AG04450 (cell line): ENCODE measurements around the gene GMIP. TPM values are rescaled to one million over a fixed set of nuclear protein-coding genes. Genes with fewer than 3 reads are reported as not detected.

Experiments
- CTCF ChIA-PET: fragments of 300-600, 350-600 bp; formaldehyde crosslinking; extraction: SDS; loops from one replicate; lab custom pipeline; 2022; ENCODE audit warnings: antibody characterized with exemption, inconsistent platforms; lab: Charles Lee
- POLR2A ChIA-PET: fragments of 350-600 bp; formaldehyde crosslinking; extraction: SDS; loops from one replicate; lab custom pipeline; 2021; ENCODE audit warnings: antibody characterized with exemption, inconsistent platforms; lab: Yijun Ruan, JAX
- DNase-seq: peaks from one replicate; pipeline ENCODE4 v3.0.0-alpha.2; 2011; ENCODE audit warnings: low read depth, low spot score
- H3K27ac ChIP-seq: one replicate; pipeline ENCODE4 v1.5.1; 2012; ENCODE audit warnings: low read depth, low read length, control low read depth
- H3K27me3 ChIP-seq: one replicate; pipeline ENCODE4 v1.6.0; 2012; ENCODE audit warnings: low read length; ENCODE audit not compliant: control insufficient read depth, insufficient read depth
- H3K4me3 ChIP-seq: 2 replicates; pipeline ENCODE4 v1.5.1; 2011; ENCODE audit warnings: mild to moderate bottlenecking, low read depth, low read length, control low read depth
- H3K9me3 ChIP-seq: 2 replicates; pipeline ENCODE4 v1.5.1; 2012; ENCODE audit warnings: low read length; ENCODE audit not compliant: control insufficient read depth, insufficient read depth
- polyA plus RNA-seq: library from polyadenylated mRNA; depleted of rRNA; stranded (reverse); fragments of >200 nt; gene quantifications from 2 replicates; pipeline ENCODE4 v1.2.3, GENCODE V29; 2011
- TF ChIP-seq, protein P1 (sequence below): IDR thresholded peaks from 2 replicates; pipeline ENCODE4 v1.5.1; 2011; ENCODE audit warnings: low read depth, low read length, control low read depth, inconsistent platforms

GMIP gene
- polyA plus RNA-seq, 1 experiment = 3.1 TPM

GRCh38 chr19:19653597-19654147 lies 10.2 kb upstream of the GMIP start:
- H3K27me3 ChIP-seq = no peaks in the 10 kb centered on the region
- ChIA-PET POLR2A (interaction anchor here (1.2 kb wide), 1 partner anchor 10 kb away, joined by 5 read pairs; the partner anchor contains the start of gene ATP13A1), CTCF (interaction anchor here (1.9 kb wide), 1 partner anchor 10 kb away, joined by 9 read pairs; the partner anchor contains the start of gene GMIP)

DNA sequence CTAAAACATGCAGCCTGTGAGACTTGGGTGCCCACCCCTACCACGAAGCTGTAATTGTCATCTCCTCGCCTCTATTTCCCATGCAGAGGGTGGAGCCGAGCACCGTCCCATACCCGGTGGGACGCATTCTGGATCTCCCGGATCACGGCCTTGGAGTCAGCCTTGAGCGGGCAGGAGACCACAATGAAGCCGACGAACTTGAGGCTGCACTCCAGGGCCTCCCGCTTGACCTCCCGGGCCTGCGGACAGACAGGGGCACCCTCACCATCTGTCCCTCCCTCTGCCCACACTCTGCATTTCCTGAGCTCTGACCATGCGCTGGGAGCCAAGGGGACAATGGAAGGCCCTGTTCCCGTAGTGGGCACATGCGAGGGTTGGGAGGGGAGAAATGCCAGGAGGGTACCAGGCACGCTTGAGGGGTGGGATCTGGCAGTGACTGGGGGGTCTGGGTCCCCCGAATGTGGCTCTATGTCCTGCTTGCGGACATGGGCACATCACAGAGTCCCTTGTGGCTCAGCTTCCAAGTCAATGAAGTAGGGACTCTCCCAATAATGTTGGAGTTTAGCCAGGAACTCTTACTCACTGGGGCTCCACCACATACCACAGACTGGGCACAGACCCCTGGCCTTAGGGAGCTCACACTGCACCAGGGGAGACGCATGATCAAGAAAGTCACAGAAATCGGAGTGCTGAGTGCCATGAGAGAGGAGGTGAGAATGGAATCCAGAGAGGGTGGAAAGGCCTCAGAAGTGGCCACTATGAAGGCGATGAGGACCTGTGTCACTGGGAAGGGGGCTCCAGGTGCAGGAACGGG lies 9.2 kb upstream of the GMIP start:
- ChIA-PET POLR2A (no interaction called here), CTCF (interaction anchor here (1.3 to 1.9 kb wide), 2 partner anchors 9 to 121 kb away, joined by 5 to 9 read pairs; partner anchors contain the start of gene GMIP)
- TF ChIP-seq, protein P1, sequence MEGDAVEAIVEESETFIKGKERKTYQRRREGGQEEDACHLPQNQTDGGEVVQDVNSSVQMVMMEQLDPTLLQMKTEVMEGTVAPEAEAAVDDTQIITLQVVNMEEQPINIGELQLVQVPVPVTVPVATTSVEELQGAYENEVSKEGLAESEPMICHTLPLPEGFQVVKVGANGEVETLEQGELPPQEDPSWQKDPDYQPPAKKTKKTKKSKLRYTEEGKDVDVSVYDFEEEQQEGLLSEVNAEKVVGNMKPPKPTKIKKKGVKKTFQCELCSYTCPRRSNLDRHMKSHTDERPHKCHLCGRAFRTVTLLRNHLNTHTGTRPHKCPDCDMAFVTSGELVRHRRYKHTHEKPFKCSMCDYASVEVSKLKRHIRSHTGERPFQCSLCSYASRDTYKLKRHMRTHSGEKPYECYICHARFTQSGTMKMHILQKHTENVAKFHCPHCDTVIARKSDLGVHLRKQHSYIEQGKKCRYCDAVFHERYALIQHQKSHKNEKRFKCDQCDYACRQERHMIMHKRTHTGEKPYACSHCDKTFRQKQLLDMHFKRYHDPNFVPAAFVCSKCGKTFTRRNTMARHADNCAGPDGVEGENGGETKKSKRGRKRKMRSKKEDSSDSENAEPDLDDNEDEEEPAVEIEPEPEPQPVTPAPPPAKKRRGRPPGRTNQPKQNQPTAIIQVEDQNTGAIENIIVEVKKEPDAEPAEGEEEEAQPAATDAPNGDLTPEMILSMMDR = no peak
- H3K4me3 ChIP-seq = no peak overlapping the region
- no peaks in the 10 kb centered on the region for H3K9me3 ChIP-seq
- DNase-seq = no peak
- no peaks in the 10 kb centered on the region for H3K27me3 ChIP-seq
- no peak overlapping the region for H3K27ac ChIP-seq

More at GRCh38 chr19:19653597-19654147, 10.2 kb upstream of the GMIP start:
- no peak overlapping the region for H3K4me3 ChIP-seq
- H3K9me3 ChIP-seq = no peaks in the 10 kb centered on the region
- TF ChIP-seq, protein P1 = no peak
- no peak overlapping the region for H3K27ac ChIP-seq
- DNase-seq = no peak

DNA sequence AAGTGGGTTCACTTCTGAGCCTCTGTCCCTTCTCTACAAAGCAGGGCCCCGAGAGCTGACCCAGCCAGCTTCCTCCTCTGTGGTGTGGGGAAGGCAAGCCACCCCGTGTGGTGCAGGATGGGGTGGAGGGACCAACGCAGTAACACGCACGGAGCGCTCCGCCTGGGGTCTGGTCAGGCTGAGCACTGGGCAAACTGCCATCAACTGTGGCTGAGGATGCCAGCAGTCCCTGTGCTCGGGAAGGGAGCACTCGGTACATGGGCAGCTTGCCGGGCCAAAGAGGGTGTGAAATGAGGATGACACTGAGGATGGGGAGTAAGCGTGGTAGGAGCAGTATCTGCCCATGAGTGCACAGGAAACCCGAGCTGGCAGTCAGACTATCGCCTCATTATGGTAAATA lies 7.6 kb upstream of the GMIP start:
- Histone ChIP-seq H3K27me3 (no peaks in the 10 kb centered on the region), H3K4me3 (no peak overlapping the region), H3K27ac (no peak overlapping the region), H3K9me3 (no peaks in the 10 kb centered on the region)
- ChIA-PET POLR2A (interaction anchor here (0.6 kb wide), 1 partner anchor 119 kb away, joined by 3 read pairs; no protein-coding TSS in a partner anchor), CTCF (no interaction called here)
- DNase-seq = no peak
- TF ChIP-seq, protein P1 = no peak

DNA sequence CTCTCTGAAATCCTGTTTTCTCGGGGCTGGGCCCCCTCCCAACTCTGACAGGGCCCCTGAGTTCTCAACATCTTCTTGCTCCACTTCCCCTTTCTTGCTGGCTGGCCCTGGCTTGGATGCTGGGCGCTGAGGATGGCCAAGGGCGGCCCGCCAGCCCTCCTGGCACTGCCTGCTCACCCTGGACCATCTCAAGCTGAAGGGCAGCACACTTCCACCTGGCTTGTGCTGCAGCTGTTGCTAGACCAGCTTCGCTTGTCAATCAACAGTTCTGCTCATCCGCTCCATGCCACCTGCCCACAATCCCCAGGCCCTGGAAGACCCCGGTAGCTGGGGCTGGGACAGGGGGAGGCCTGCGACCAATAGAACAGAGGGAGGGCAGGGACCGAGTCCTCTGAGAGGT lies 6.9 kb upstream of the GMIP start:
- no peak overlapping the region for H3K27ac ChIP-seq
- no peak for DNase-seq
- no peak overlapping the region for H3K4me3 ChIP-seq
- no peaks in the 10 kb centered on the region for H3K27me3 ChIP-seq
- TF ChIP-seq, protein P1 = no peak
- no peaks in the 10 kb centered on the region for H3K9me3 ChIP-seq
- ChIA-PET POLR2A (no interaction called here), CTCF (interaction anchor here (2.0 kb wide), 1 partner anchor 118 kb away, joined by 12 read pairs; no protein-coding TSS in a partner anchor)
